Erythroblast (primary cell): Measurements from ENCODE around the gene ATXN7L1.

Source experiments
- GATA1 ChIP-seq: IDR thresholded peaks from 2 replicates; pipeline ENCODE4 v1.6.1; 2011; ENCODE audit warnings: low read depth, mild to moderate bottlenecking, control low read depth, low read length, moderate library complexity
- POLR2A ChIP-seq: IDR thresholded peaks from 2 replicates; pipeline ENCODE4 v1.6.1; 2011; ENCODE audit warnings: mild to moderate bottlenecking, low read length

- no peak for TF ChIP-seq POLR2A
- no peak for TF ChIP-seq GATA1
These were observed 134.4 kb downstream of the ATXN7L1 start for GRCh38 chr7:105741982-105742381.
